GM12878 (cell line): Measurements from ENCODE around the gene COL23A1. TPM values are rescaled to one million over a fixed set of nuclear protein-coding genes. Genes with fewer than 3 reads are reported as not detected.

ENCODE experiments used
- ATAC-seq: fragments of 200-7000 bp; cut with Tn5 transposase; 3 replicates; pipeline ENCODE4 v1.9.1; 2020; ENCODE audit warnings: mild to moderate bottlenecking, moderate library complexity
- BruUV-seq: library from RNA; stranded (reverse); fragments of 400-500 nt; replicated peaks from 2 replicates; lab custom pipeline; 2021; lab: Mats Ljungman, UMichigan
- CTCF ChIA-PET: fragments of 300-600 bp; sonication (Branson Sonifier 250); formaldehyde crosslinking; extraction: SDS; loops from one replicate; lab custom pipeline; 2021; ENCODE audit warnings: inconsistent platforms; lab: Yijun Ruan, JAX
- POLR2A ChIA-PET: fragments of 350-600 bp; formaldehyde crosslinking; extraction: SDS; loops from one replicate; lab custom pipeline; 2021; ENCODE audit warnings: inconsistent platforms; lab: Charles Lee
- RAD21 ChIA-PET: fragments of 300-600 bp; sonication (Branson Sonifier 250); formaldehyde crosslinking; loops from one replicate; lab custom pipeline; 2023; ENCODE audit warnings: antibody characterized with exemption; ENCODE audit not compliant: unreplicated experiment; lab: Charles Lee
- SMC1A ChIA-PET: fragments of 300-600 bp; sonication (Branson Sonifier 250); formaldehyde crosslinking; loops from one replicate; lab custom pipeline; 2023; ENCODE audit not compliant: unreplicated experiment, uncharacterized antibody; lab: Charles Lee
- DNase-seq: peaks from one replicate; pipeline ENCODE4 v3.0.0-alpha.2; 2011; ENCODE audit warnings: low read depth, low spot score
- FAIRE-seq: peaks from 3 replicates; lab custom pipeline; 2011; peaks lifted over from hg19 to GRCh38; lab: Jason Lieb, UNC
- H2AFZ ChIP-seq: 2 replicates; pipeline ENCODE4 v1.6.0; 2011; ENCODE audit warnings: low read depth, low read length, control low read depth; ENCODE audit not compliant: control insufficient read depth
- H3K27ac ChIP-seq: 2 replicates; pipeline ENCODE4 v1.5.1; 2011; ENCODE audit warnings: control low read depth; ENCODE audit not compliant: control insufficient read depth, insufficient read depth
- H3K27me3 ChIP-seq, 2 experiments: replicated peaks in 1 of 2; 2 replicates each; pipeline versions ENCODE4 v1.6.0 to v1.6.1; 2011; ENCODE audit warnings: low read length in 1 of 2; ENCODE audit not compliant: control insufficient read depth in 2 of 2, insufficient read depth in 2 of 2
- H3K36me3 ChIP-seq, 2 experiments: 2 replicates each; pipeline ENCODE4 v1.5.1; 2011; ENCODE audit warnings: low read length in 1 of 2; ENCODE audit not compliant: control insufficient read depth in 2 of 2, insufficient read depth in 2 of 2
- H3K4me1 ChIP-seq: 2 replicates; pipeline ENCODE4 v1.6.1; 2011; ENCODE audit warnings: mild to moderate bottlenecking, low read length, moderate library complexity, mixed read lengths; ENCODE audit not compliant: control insufficient read depth, insufficient read depth
- H3K4me2 ChIP-seq: 2 replicates; pipeline ENCODE4 v1.6.0; 2011; ENCODE audit warnings: control low read depth; ENCODE audit not compliant: control insufficient read depth, insufficient read depth
- H3K4me3 ChIP-seq: fragments of 200-600 bp; sonication (generic); 2 replicates; pipeline ENCODE4 v1.5.1; 2016
- H3K79me2 ChIP-seq: 2 replicates; pipeline ENCODE4 v1.6.0; 2011; ENCODE audit warnings: low read length; ENCODE audit not compliant: control insufficient read depth, insufficient read depth
- H3K9ac ChIP-seq: 2 replicates; pipeline ENCODE4 v1.8.0; 2011; ENCODE audit warnings: low read length, control low read depth, mixed read lengths; ENCODE audit not compliant: control insufficient read depth, insufficient read depth
- H3K9me3 ChIP-seq: replicated peaks from 3 replicates; pipeline ENCODE4 v1.5.1; 2011; ENCODE audit warnings: mild to moderate bottlenecking, low read length; ENCODE audit not compliant: control insufficient read depth, insufficient read depth
- H4K20me1 ChIP-seq: 2 replicates; pipeline ENCODE4 v1.6.0; 2011; ENCODE audit not compliant: control insufficient read depth, insufficient read depth
- CHD1 ChIP-seq: IDR thresholded peaks from 2 replicates; pipeline ENCODE4 v1.6.1; 2012; ENCODE audit warnings: low read depth, low read length, improper control_type of control experiment
- EED ChIP-seq: sonication (generic); IDR thresholded peaks from 2 replicates; pipeline ENCODE4 v1.6.1; 2016; ENCODE audit warnings: antibody characterized with exemption, low read depth
- HCFC1 ChIP-seq: fragments of 150-350 bp; IDR thresholded peaks from 2 replicates; pipeline ENCODE4 v1.6.1; 2014; ENCODE audit warnings: low read length
- HDAC2 ChIP-seq: fragments of 200-600 bp; sonication (generic); IDR thresholded peaks from 2 replicates; pipeline ENCODE4 v1.6.1; 2017
- PML ChIP-seq: IDR thresholded peaks from 2 replicates; pipeline ENCODE4 v1.6.1; 2012; ENCODE audit warnings: low read length, inconsistent platforms
- SIX5 ChIP-seq: IDR thresholded peaks from 2 replicates; pipeline ENCODE4 v1.6.1; 2011; ENCODE audit warnings: mild to moderate bottlenecking, low read depth, low read length, moderate library complexity; ENCODE audit not compliant: severe bottlenecking
- SRF ChIP-seq, 2 experiments: IDR thresholded peaks; 2 replicates each; pipeline ENCODE4 v1.6.1; 2011; ENCODE audit warnings: low read depth in 2 of 2, low read length in 2 of 2, mild to moderate bottlenecking in 1 of 2, moderate library complexity in 1 of 2
- TCF3 ChIP-seq: IDR thresholded peaks from 2 replicates; pipeline ENCODE4 v1.6.1; 2012; ENCODE audit warnings: low read depth, mild to moderate bottlenecking, low read length, borderline replicate concordance; ENCODE audit not compliant: insufficient read depth
- TCF7 ChIP-seq: IDR thresholded peaks from 2 replicates; pipeline ENCODE4 v1.6.1; 2014; ENCODE audit warnings: antibody characterized with exemption, borderline replicate concordance
- ZNF217 ChIP-seq: fragments of 450-650 bp; IDR thresholded peaks from 2 replicates; pipeline ENCODE4 v1.6.1; 2017; ENCODE audit warnings: antibody characterized with exemption, mild to moderate bottlenecking
- ZNF274 ChIP-seq: IDR thresholded peaks from one replicate; pipeline ENCODE4 v1.8.0; 2011; ENCODE audit not compliant: insufficient read length, insufficient read depth
- WGBS: methylation state at CpG from one replicate; pipeline ENCODE4 v1.1.6; 2016; ENCODE audit warnings: low lambda C conversion rate; ENCODE audit not compliant: insufficient replicate concordance, insufficient coverage; ENCODE audit errors: missing lambda C conversion rate; 5-methylcytosine and 5-hydroxymethylcytosine counted together
- in situ Hi-C: fragments of 300-500 bp; cut with MboI; formaldehyde crosslinking; loops from 9 replicates; pipeline ENCODE4 v1.14.3; 2018; ENCODE audit warnings: mixed read lengths
- intact Hi-C: fragments of 100-400 bp; cut with micrococcal nuclease; formaldehyde crosslinking; loops from one replicate; pipeline ENCODE4 v1.14.2; 2022; ENCODE audit not compliant: unreplicated experiment
- polyA plus RNA-seq, 11 experiments: library from polyadenylated mRNA; depleted of rRNA in 4 of 11; unstranded in 6 of 11; stranded (reverse) in 5 of 11; fragments of >200 nt; fragmentation: Nextera tagmentation in 4 of 11; fragmentation: Illumina TruSeq in 1 of 11; extraction: Ambion mirVana in 4 of 11; extraction: Trizol in 1 of 11; gene quantifications; 1 replicate in 1 of 11; 2 replicates in 10 of 11; pipeline versions ENCODE4 v1.2.1 to v1.2.3, GENCODE V29; 2011 to 2016; ENCODE audit warnings: inconsistent platforms in 2 of 11, missing spikeins in 2 of 11, low read depth in 1 of 11
- total RNA-seq, 4 experiments: library from RNA; depleted of rRNA in 3 of 4; stranded (reverse); fragments of >200 nt in 3 of 4; fragmentation: Illumina TruSeq in 1 of 4; extraction: Trizol in 1 of 4; gene quantifications; 2 replicates each; pipeline versions ENCODE4 v1.2.1 to v1.2.3, GENCODE V29; 2013 to 2021
- TF ChIP-seq, protein P1 (sequence below): IDR thresholded peaks from 2 replicates; pipeline ENCODE4 v1.6.1; 2012; ENCODE audit warnings: low read depth, low read length, improper control_type of control experiment
- TF ChIP-seq, protein P2 (sequence below): IDR thresholded peaks from 2 replicates; pipeline ENCODE4 v1.6.1; 2011; ENCODE audit warnings: mild to moderate bottlenecking, low read depth, low read length, moderate library complexity; ENCODE audit not compliant: insufficient replicate concordance
- TF ChIP-seq, protein P3 (sequence below): fragments of 450-650 bp; IDR thresholded peaks from 2 replicates; pipeline ENCODE4 v1.6.1; 2018; ENCODE audit warnings: mild to moderate bottlenecking, low read depth, moderate library complexity; ENCODE audit not compliant: partially characterized antibody

Gene COL23A1
- total and polyA plus RNA-seq, 10 of the 15 experiments (the other 5 are each of a cell fraction or from before 2014, with no cell fraction given): 0.03 to 0.83 (median 0.09) TPM; not detected in 5

DNA sequence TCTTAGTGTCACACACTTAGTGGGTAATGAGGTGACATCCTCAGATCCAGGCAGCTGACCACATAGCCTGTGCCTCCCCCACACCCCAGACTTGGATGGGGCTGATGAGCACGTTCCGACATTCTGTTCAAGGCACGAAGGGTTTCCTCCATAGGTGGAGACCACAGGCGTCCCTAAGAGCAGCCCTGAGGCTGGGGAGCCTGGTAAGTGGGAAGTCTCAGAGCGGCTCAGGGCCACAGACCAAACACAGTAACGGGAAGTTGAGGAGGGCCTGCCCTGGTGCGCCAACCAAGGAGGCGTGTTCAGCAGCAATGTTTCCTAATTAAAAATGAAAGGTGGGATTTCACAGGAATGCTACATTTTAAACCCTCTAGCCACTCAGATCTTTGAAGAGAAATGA lies 255.3 kb downstream of the COL23A1 start:
- Histone ChIP-seq H3K9me3 (no peaks in the 10 kb centered on the region), H2AFZ (no peak overlapping the region), H3K4me1 (no peaks in the 10 kb centered on the region), H3K4me3 (no peak overlapping the region), H4K20me1 (no peaks in the 10 kb centered on the region), H3K36me3 (no peaks in the 10 kb centered on the region), H3K79me2 (no peaks in the 10 kb centered on the region), H3K27me3 (no peaks in the 10 kb centered on the region; a peak in 1 of 4 replicates), H3K27ac (no peak overlapping the region), H3K4me2 (no peak overlapping the region), H3K9ac (no peak overlapping the region)
- FAIRE-seq (no peak), DNase-seq (no peak), ATAC-seq (no peak)
- intact Hi-C loops: no loop called here
- RAD21 ChIA-PET: no interaction called here
- POLR2A ChIA-PET: no interaction called here
- SMC1A ChIA-PET: no interaction called here
- no TSS peak for BruUV-seq
- in situ Hi-C loops: no loop called here
- WGBS: 62% methylated on average over 8 of the region's 8 CpGs
- CTCF ChIA-PET: no interaction called here
- TF ChIP-seq, protein P1, sequence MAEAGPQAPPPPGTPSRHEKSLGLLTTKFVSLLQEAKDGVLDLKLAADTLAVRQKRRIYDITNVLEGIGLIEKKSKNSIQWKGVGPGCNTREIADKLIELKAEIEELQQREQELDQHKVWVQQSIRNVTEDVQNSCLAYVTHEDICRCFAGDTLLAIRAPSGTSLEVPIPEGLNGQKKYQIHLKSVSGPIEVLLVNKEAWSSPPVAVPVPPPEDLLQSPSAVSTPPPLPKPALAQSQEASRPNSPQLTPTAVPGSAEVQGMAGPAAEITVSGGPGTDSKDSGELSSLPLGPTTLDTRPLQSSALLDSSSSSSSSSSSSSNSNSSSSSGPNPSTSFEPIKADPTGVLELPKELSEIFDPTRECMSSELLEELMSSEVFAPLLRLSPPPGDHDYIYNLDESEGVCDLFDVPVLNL: no peak
- TF ChIP-seq PML (no peak), ZNF274 (no peak), EED (no peak), ZNF217 (no peak), SIX5 (no peak)
- TF ChIP-seq, all 136 proteins: peak for 0

DNA sequence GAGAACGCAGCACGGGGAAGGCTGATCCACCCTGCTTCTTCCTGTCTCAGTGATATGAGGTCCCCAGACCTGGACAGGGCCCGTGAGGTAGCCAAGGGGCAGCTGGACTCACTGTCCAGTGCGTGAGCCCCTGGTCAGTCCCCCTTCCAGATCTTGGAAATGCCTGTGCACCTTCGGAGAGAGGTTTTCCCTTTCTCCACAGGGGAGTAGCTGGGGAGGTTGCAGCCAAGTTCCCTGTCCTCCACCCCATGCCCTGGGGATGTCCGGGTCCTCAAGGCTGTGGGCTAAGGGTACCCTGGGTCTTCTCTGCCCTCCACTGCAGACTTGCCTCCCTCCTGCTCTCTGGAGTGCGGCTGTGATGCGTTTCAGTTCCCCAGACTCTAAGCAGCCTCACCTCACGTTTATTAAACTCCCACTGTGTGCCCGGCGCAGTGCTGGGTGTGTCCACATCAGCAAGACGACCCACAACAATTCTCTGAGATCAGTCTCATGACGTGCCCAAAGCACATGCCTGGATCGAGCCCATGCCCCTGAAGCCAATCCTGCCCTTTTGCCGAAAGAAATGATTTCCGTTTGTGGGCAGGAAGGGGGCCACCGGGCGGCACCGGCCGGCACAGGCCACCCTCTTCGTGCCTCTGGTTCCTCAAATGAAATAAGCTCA lies 256.2 kb downstream of the COL23A1 start:
- H3K4me3 ChIP-seq: no peak overlapping the region
- in situ Hi-C loops (no loop called here), intact Hi-C loops (no loop called here)
- H4K20me1 ChIP-seq: no peaks in the 10 kb centered on the region
- no peak overlapping the region for H3K27ac ChIP-seq
- H2AFZ ChIP-seq: no peak overlapping the region
- no peaks in the 10 kb centered on the region for H3K36me3 ChIP-seq
- H3K9me3 ChIP-seq: no peaks in the 10 kb centered on the region
- H3K4me2 ChIP-seq: no peak overlapping the region
- WGBS: 55% methylated on average over 21 of the region's 21 CpGs
- ChIA-PET POLR2A (no interaction called here), RAD21 (no interaction called here), CTCF (no interaction called here), SMC1A (no interaction called here)
- FAIRE-seq: no peak
- BruUV-seq: no TSS peak
- H3K79me2 ChIP-seq: no peaks in the 10 kb centered on the region
- no peak overlapping the region for H3K9ac ChIP-seq
- no peak for DNase-seq
- H3K27me3 ChIP-seq: no peaks in the 10 kb centered on the region; a peak in 1 of 4 replicates
- ATAC-seq: no peak
- H3K4me1 ChIP-seq: no peaks in the 10 kb centered on the region
- TF ChIP-seq SRF (IDR thresholded peaks at IDR 0.05; ENCODE audit: low read depth in 2 of 2, low read length in 2 of 2): no peak
- TF ChIP-seq, protein P2, sequence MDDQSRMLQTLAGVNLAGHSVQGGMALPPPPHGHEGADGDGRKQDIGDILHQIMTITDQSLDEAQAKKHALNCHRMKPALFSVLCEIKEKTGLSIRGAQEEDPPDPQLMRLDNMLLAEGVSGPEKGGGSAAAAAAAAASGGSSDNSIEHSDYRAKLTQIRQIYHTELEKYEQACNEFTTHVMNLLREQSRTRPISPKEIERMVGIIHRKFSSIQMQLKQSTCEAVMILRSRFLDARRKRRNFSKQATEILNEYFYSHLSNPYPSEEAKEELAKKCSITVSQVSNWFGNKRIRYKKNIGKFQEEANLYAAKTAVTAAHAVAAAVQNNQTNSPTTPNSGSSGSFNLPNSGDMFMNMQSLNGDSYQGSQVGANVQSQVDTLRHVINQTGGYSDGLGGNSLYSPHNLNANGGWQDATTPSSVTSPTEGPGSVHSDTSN: no peak
- no peak for TF ChIP-seq TCF7
- TF ChIP-seq TCF3: no peak
- no peak for TF ChIP-seq HDAC2
- no peak for TF ChIP-seq CHD1
- TF ChIP-seq HCFC1: no peak
- TF ChIP-seq, protein P3, sequence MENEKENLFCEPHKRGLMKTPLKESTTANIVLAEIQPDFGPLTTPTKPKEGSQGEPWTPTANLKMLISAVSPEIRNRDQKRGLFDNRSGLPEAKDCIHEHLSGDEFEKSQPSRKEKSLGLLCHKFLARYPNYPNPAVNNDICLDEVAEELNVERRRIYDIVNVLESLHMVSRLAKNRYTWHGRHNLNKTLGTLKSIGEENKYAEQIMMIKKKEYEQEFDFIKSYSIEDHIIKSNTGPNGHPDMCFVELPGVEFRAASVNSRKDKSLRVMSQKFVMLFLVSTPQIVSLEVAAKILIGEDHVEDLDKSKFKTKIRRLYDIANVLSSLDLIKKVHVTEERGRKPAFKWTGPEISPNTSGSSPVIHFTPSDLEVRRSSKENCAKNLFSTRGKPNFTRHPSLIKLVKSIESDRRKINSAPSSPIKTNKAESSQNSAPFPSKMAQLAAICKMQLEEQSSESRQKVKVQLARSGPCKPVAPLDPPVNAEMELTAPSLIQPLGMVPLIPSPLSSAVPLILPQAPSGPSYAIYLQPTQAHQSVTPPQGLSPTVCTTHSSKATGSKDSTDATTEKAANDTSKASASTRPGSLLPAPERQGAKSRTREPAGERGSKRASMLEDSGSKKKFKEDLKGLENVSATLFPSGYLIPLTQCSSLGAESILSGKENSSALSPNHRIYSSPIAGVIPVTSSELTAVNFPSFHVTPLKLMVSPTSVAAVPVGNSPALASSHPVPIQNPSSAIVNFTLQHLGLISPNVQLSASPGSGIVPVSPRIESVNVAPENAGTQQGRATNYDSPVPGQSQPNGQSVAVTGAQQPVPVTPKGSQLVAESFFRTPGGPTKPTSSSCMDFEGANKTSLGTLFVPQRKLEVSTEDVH: no peak
